ENCODE results near the gene OR4D6. TPM values are rescaled to one million over a fixed set of nuclear protein-coding genes. Genes with fewer than 3 reads are reported as not detected.

Gene OR4D6
- total and polyA plus RNA-seq, 4 donors = not detected

DNA sequence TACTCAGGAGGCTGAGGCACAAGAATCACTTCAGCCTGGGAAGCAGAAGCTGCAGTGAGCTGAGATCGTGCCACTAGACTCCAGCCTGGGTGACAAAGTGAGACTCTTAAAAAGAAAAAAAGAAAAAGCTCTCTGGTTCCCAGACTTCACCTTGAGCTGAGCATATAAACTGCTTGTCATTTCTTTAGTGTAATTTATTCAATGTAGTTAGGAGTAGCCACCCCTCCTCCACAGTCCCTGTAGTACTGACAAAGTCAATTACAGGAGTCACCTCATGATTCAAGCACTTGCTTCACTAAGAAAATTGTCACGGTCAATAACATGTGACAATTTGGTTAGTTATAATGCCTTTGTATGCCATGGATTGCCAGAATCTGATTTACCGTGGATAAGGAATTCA is 23.6 kb downstream of the OR4D6 start:
- Histone ChIP-seq H3K4me1 (ENCODE audit: control insufficient read depth in 4 of 4, insufficient read depth in 4 of 4, low read length in 3 of 4) (no peaks in the 10 kb centered on the region), H3K9ac (ENCODE audit: low read depth in 1 of 2, low read length in 2 of 2) (no peak overlapping the region)
- 88% methylated on average over 3 of the region's 3 CpGs for WGBS

More for the DNA sequence above, 23.6 kb downstream of the OR4D6 start:
- no peaks in the 10 kb centered on the region for H3K36me3 ChIP-seq (ENCODE audit: control insufficient read depth in 4 of 4, insufficient read depth in 3 of 4, low read depth in 1 of 4, low read length in 3 of 4)
- no peak for DNase-seq (ENCODE audit: low spot score)
- no peaks in the 10 kb centered on the region for H3K27me3 ChIP-seq (ENCODE audit: control insufficient read depth in 4 of 4, insufficient read depth in 4 of 4, low read length in 3 of 4)
- no peak overlapping the region for H3K4me3 ChIP-seq (ENCODE audit: low read depth in 1 of 3, low read length in 3 of 3)
- no peaks in the 10 kb centered on the region for H3K9me3 ChIP-seq (ENCODE audit: control insufficient read depth in 4 of 4, low read length in 3 of 4)
- TF ChIP-seq EGR1 (IDR thresholded peaks at IDR 0.05; ENCODE audit: low read depth in 2 of 2) (no peak), RXRA (IDR thresholded peaks at IDR 0.05) (no peak), MAX (IDR thresholded peaks at IDR 0.05) (no peak), SP1 (IDR thresholded peaks at IDR 0.05) (no peak), JUND (IDR thresholded peaks at IDR 0.05) (no peak), GABPA (IDR thresholded peaks at IDR 0.05 in 1 of 2, conservative IDR thresholded peaks at IDR 0.05 in 1 of 2) (no peak), FOXA1 (IDR thresholded peaks at IDR 0.05) (no peak), NR2F2 (IDR thresholded peaks at IDR 0.05) (no peak), HNF4G (IDR thresholded peaks at IDR 0.05) (no peak), RAD21 (IDR thresholded peaks at IDR 0.05) (no peak), FOXA2 (IDR thresholded peaks at IDR 0.05) (no peak), HNF4A (conservative IDR thresholded peaks at IDR 0.05) (no peak), TAF1 (conservative IDR thresholded peaks at IDR 0.05) (no peak), YY1 (IDR thresholded peaks at IDR 0.05) (no peak)
- TF ChIP-seq, protein P1, sequence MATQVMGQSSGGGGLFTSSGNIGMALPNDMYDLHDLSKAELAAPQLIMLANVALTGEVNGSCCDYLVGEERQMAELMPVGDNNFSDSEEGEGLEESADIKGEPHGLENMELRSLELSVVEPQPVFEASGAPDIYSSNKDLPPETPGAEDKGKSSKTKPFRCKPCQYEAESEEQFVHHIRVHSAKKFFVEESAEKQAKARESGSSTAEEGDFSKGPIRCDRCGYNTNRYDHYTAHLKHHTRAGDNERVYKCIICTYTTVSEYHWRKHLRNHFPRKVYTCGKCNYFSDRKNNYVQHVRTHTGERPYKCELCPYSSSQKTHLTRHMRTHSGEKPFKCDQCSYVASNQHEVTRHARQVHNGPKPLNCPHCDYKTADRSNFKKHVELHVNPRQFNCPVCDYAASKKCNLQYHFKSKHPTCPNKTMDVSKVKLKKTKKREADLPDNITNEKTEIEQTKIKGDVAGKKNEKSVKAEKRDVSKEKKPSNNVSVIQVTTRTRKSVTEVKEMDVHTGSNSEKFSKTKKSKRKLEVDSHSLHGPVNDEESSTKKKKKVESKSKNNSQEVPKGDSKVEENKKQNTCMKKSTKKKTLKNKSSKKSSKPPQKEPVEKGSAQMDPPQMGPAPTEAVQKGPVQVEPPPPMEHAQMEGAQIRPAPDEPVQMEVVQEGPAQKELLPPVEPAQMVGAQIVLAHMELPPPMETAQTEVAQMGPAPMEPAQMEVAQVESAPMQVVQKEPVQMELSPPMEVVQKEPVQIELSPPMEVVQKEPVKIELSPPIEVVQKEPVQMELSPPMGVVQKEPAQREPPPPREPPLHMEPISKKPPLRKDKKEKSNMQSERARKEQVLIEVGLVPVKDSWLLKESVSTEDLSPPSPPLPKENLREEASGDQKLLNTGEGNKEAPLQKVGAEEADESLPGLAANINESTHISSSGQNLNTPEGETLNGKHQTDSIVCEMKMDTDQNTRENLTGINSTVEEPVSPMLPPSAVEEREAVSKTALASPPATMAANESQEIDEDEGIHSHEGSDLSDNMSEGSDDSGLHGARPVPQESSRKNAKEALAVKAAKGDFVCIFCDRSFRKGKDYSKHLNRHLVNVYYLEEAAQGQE (IDR thresholded peaks at IDR 0.05) = no peak
- TF ChIP-seq, protein P2, sequence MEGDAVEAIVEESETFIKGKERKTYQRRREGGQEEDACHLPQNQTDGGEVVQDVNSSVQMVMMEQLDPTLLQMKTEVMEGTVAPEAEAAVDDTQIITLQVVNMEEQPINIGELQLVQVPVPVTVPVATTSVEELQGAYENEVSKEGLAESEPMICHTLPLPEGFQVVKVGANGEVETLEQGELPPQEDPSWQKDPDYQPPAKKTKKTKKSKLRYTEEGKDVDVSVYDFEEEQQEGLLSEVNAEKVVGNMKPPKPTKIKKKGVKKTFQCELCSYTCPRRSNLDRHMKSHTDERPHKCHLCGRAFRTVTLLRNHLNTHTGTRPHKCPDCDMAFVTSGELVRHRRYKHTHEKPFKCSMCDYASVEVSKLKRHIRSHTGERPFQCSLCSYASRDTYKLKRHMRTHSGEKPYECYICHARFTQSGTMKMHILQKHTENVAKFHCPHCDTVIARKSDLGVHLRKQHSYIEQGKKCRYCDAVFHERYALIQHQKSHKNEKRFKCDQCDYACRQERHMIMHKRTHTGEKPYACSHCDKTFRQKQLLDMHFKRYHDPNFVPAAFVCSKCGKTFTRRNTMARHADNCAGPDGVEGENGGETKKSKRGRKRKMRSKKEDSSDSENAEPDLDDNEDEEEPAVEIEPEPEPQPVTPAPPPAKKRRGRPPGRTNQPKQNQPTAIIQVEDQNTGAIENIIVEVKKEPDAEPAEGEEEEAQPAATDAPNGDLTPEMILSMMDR (IDR thresholded peaks at IDR 0.05; ENCODE audit: low read depth, low read length, missing input control) = no peak
- TF ChIP-seq, protein P3, sequence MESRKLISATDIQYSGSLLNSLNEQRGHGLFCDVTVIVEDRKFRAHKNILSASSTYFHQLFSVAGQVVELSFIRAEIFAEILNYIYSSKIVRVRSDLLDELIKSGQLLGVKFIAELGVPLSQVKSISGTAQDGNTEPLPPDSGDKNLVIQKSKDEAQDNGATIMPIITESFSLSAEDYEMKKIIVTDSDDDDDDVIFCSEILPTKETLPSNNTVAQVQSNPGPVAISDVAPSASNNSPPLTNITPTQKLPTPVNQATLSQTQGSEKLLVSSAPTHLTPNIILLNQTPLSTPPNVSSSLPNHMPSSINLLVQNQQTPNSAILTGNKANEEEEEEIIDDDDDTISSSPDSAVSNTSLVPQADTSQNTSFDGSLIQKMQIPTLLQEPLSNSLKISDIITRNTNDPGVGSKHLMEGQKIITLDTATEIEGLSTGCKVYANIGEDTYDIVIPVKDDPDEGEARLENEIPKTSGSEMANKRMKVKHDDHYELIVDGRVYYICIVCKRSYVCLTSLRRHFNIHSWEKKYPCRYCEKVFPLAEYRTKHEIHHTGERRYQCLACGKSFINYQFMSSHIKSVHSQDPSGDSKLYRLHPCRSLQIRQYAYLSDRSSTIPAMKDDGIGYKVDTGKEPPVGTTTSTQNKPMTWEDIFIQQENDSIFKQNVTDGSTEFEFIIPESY (IDR thresholded peaks at IDR 0.05) = no peak
- TF ChIP-seq, protein P4, sequence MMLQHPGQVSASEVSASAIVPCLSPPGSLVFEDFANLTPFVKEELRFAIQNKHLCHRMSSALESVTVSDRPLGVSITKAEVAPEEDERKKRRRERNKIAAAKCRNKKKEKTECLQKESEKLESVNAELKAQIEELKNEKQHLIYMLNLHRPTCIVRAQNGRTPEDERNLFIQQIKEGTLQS (IDR thresholded peaks at IDR 0.05) = no peak
- H3K27ac ChIP-seq (ENCODE audit: low read depth in 1 of 2, low read length in 2 of 2) = no peak overlapping the region

Data from liver (tissue), 9 donors.